Panc1 (cell line): ENCODE results near the gene CAMTA2. TPM values are rescaled to one million over a fixed set of nuclear protein-coding genes. Genes with fewer than 3 reads are reported as not detected.

ENCODE experiments used
- ATAC-seq: fragments of 200-7000 bp; cut with Tn5 transposase; 2 replicates; pipeline ENCODE4 v1.9.1; 2020; ENCODE audit warnings: mild to moderate bottlenecking, moderate library complexity
- BruUV-seq: library from RNA; stranded (reverse); fragments of 400-500 nt; replicated peaks from 2 replicates; lab custom pipeline; 2021; lab: Mats Ljungman, UMichigan
- CTCF ChIA-PET: fragments of 300-600 bp; sonication (Branson Sonifier 250); formaldehyde crosslinking; loops from one replicate; lab custom pipeline; 2022; ENCODE audit warnings: antibody characterized with exemption; lab: Charles Lee
- POLR2A ChIA-PET: fragments of 300-600 bp; sonication (Branson Sonifier 250); formaldehyde crosslinking; loops from one replicate; lab custom pipeline; 2022; ENCODE audit warnings: antibody characterized with exemption; lab: Charles Lee
- DNase-seq: peaks from one replicate; pipeline ENCODE4 v3.0.0-alpha.2; 2010; ENCODE audit warnings: low read depth, low spot score
- H3K27ac ChIP-seq: 2 replicates; pipeline ENCODE4 v1.5.1; 2011; ENCODE audit warnings: mild to moderate bottlenecking, low read length, inconsistent platforms
- H3K27me3 ChIP-seq: fragments of 200-500 bp; sonication (Bioruptor generic); 2 replicates; pipeline ENCODE4 v1.6.0; 2014; ENCODE audit warnings: low read length, inconsistent platforms; ENCODE audit not compliant: control insufficient read depth, insufficient read depth
- H3K36me3 ChIP-seq: fragments of 200-500 bp; sonication (Bioruptor generic); 2 replicates; pipeline ENCODE4 v1.5.1; 2014; ENCODE audit warnings: inconsistent platforms, mild to moderate bottlenecking, low read length, moderate library complexity; ENCODE audit not compliant: control insufficient read depth, insufficient read depth
- H3K4me1 ChIP-seq: 2 replicates; pipeline ENCODE4 v1.5.1; 2011; ENCODE audit warnings: inconsistent platforms, mild to moderate bottlenecking, low read length, moderate library complexity; ENCODE audit not compliant: control insufficient read depth, insufficient read depth
- H3K4me3 ChIP-seq, 2 experiments: 2 replicates each; pipeline ENCODE4 v1.5.1; 2011 to 2012; ENCODE audit warnings: low read depth in 2 of 2, low read length in 2 of 2, mild to moderate bottlenecking in 2 of 2, inconsistent platforms in 1 of 2, moderate library complexity in 1 of 2
- H3K9me3 ChIP-seq: fragments of 200-500 bp; sonication (Bioruptor generic); 2 replicates; pipeline ENCODE4 v1.5.1; 2014; ENCODE audit warnings: low read depth, mild to moderate bottlenecking, inconsistent platforms, low read length, moderate library complexity; ENCODE audit not compliant: control insufficient read depth, insufficient read depth
- CTCF ChIP-seq: fragments of 450-650 bp; IDR thresholded peaks from 2 replicates; pipeline ENCODE4 v1.5.1; 2017; ENCODE audit warnings: mild to moderate bottlenecking
- POLR2AphosphoS5 ChIP-seq: IDR thresholded peaks from 2 replicates; pipeline ENCODE4 v1.6.1; 2012; ENCODE audit warnings: mild to moderate bottlenecking, low read depth, low read length, moderate library complexity
- SIN3A ChIP-seq: IDR thresholded peaks from 2 replicates; pipeline ENCODE4 v1.6.1; 2012; ENCODE audit warnings: low read depth, mild to moderate bottlenecking, low read length, moderate library complexity, borderline replicate concordance; ENCODE audit not compliant: insufficient read depth
- TCF7L2 ChIP-seq: IDR thresholded peaks from 2 replicates; pipeline ENCODE4 v1.6.1; 2011; ENCODE audit warnings: mild to moderate bottlenecking, low read depth, low read length, inconsistent platforms
- in situ Hi-C: cut with HindIII; loops from 2 replicates; pipeline ENCODE4 v1.10.0; 2016; ENCODE audit warnings: low sequenced_read_pairs, low pct_unique_long_range_greater_than_20kb
- intact Hi-C: fragments of 100-400 bp; cut with micrococcal nuclease; formaldehyde crosslinking; loops from one replicate; pipeline ENCODE4 v1.10.0; 2022; ENCODE audit not compliant: unreplicated experiment
- total RNA-seq: library from RNA; stranded (reverse); gene quantifications from one replicate; pipeline ENCODE4 v1.2.1, GENCODE V29; 2021; ENCODE audit not compliant: unreplicated experiment
- TF ChIP-seq, protein P1 (sequence below), 2 experiments: IDR thresholded peaks; 2 replicates each; pipeline ENCODE4 v1.6.1; 2011 to 2012; ENCODE audit warnings: low read depth in 2 of 2, control low read depth in 1 of 2, low read length in 1 of 2, mild to moderate bottlenecking in 1 of 2, moderate library complexity in 1 of 2; ENCODE audit not compliant: insufficient read depth in 1 of 2

CAMTA2 gene
- total RNA-seq, 1 experiment from 2014 or later, result 22.7 TPM

DNA sequence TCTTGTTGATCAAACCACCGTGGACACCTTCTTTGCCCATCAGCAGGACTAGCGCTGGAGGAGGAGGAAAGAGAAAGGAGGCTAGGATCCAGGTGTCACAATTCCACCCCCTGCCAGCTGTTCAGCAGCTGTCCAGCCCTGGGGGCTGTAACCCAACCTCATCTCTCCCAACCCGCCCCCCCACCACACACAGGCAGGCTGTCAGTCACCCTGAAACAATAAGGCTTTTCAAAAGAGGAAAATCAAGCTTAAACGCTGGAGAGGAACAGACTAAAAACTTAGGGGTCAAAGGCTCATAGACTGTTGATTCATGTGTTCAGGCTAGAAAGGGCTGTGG, 41.6 kb downstream of the CAMTA2 start:
- in situ Hi-C loops (no loop called here), intact Hi-C loops (no loop called here)
- H3K4me3 ChIP-seq, result peak overlapping the region; percentile 83 to 85
- no peaks in the 10 kb centered on the region for H3K27me3 ChIP-seq
- H3K9me3 ChIP-seq, result no peaks in the 10 kb centered on the region
- peak overlapping the region; percentile 94 for H3K27ac ChIP-seq
- H3K36me3 ChIP-seq, result peaks cover 10% of the 10 kb centered on the region
- POLR2A ChIA-PET, result no interaction called here
- DNase-seq, result no peak
- BruUV-seq, result no TSS peak
- no peak for TF ChIP-seq POLR2AphosphoS5
- TF ChIP-seq TCF7L2, result no peak
- TF ChIP-seq, protein P1, sequence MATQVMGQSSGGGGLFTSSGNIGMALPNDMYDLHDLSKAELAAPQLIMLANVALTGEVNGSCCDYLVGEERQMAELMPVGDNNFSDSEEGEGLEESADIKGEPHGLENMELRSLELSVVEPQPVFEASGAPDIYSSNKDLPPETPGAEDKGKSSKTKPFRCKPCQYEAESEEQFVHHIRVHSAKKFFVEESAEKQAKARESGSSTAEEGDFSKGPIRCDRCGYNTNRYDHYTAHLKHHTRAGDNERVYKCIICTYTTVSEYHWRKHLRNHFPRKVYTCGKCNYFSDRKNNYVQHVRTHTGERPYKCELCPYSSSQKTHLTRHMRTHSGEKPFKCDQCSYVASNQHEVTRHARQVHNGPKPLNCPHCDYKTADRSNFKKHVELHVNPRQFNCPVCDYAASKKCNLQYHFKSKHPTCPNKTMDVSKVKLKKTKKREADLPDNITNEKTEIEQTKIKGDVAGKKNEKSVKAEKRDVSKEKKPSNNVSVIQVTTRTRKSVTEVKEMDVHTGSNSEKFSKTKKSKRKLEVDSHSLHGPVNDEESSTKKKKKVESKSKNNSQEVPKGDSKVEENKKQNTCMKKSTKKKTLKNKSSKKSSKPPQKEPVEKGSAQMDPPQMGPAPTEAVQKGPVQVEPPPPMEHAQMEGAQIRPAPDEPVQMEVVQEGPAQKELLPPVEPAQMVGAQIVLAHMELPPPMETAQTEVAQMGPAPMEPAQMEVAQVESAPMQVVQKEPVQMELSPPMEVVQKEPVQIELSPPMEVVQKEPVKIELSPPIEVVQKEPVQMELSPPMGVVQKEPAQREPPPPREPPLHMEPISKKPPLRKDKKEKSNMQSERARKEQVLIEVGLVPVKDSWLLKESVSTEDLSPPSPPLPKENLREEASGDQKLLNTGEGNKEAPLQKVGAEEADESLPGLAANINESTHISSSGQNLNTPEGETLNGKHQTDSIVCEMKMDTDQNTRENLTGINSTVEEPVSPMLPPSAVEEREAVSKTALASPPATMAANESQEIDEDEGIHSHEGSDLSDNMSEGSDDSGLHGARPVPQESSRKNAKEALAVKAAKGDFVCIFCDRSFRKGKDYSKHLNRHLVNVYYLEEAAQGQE (IDR thresholded peaks at IDR 0.05; ENCODE audit: insufficient read depth in 1 of 2, low read depth in 2 of 2, low read length in 1 of 2), result no peak; a peak in 1 of 4 replicates
- TF ChIP-seq SIN3A, result no peak
- TF ChIP-seq CTCF, result no peak
- peaks cover 33% of the 10 kb centered on the region for H3K4me1 ChIP-seq
- ATAC-seq, result no peak
- CTCF ChIA-PET, result interaction anchor here (0.6 kb wide), 1 partner anchor 21 kb away, joined by 4 read pairs; no protein-coding TSS in a partner anchor

- H3K4me1 ChIP-seq, result peaks cover 28% of the 10 kb centered on the region
- intact Hi-C loops, result no loop called here
- peak; percentile 83 for DNase-seq
- TF ChIP-seq, protein P1 (IDR thresholded peaks at IDR 0.05; ENCODE audit: insufficient read depth in 1 of 2, low read depth in 2 of 2, low read length in 1 of 2), result no peak
- TF ChIP-seq TCF7L2 (no peak), POLR2AphosphoS5 (no peak), SIN3A (no peak), CTCF (no peak)
- no TSS peak for BruUV-seq
- in situ Hi-C loops, result no loop called here
- POLR2A ChIA-PET, result interaction anchor here (0.6 to 1.2 kb wide), 2 partner anchors 22 to 380 kb away, joined by 4 to 5 read pairs; partner anchors contain the start of gene SPAG7
- CTCF ChIA-PET, result no interaction called here
- peak overlapping the region; percentile 83 to 85 for H3K4me3 ChIP-seq
- H3K36me3 ChIP-seq, result peaks cover 14% of the 10 kb centered on the region
- H3K27me3 ChIP-seq, result no peaks in the 10 kb centered on the region
- peak overlapping the region; percentile 94 for H3K27ac ChIP-seq
- no peaks in the 10 kb centered on the region for H3K9me3 ChIP-seq
- ATAC-seq, result peak; percentile 36
Measured at GRCh38 chr17:4945176-4945943, 42.1 kb downstream of the CAMTA2 start.
